NCI-H2227 (cell line): ENCODE measurements around the gene ZNF652.
"Not testable (repeated sequence)": the region's sequence is repeated elsewhere in the genome, so short reads cannot be mapped to it uniquely, and the experiment has no call there.

Experiments
- DNase-seq: peaks from one replicate; lab custom pipeline; 2025; ENCODE audit not compliant: unreplicated experiment; lab: John Stamatoyannopoulos, UW

Gene ZNF652

DNA sequence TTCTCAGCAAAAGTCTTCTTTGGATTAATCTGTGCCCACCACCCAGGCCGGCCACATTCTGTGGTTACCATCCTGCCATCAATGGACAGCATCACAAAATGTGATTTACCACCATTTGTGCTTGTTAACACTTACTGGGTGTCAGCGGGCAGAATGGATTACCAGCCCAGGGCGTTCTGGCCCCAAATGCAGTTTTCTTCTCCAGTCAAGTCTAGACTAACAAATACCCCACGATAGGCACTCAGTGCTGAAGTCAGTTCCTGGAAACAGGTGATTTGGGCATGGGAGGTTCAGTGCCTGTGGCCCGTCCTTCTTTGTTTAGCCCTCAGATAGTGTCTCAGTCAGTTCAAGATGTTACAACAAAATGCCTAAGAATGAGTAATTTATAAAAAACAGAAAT is 92.7 kb downstream of the ZNF652 start:
- DNase-seq, result no peak

DNA sequence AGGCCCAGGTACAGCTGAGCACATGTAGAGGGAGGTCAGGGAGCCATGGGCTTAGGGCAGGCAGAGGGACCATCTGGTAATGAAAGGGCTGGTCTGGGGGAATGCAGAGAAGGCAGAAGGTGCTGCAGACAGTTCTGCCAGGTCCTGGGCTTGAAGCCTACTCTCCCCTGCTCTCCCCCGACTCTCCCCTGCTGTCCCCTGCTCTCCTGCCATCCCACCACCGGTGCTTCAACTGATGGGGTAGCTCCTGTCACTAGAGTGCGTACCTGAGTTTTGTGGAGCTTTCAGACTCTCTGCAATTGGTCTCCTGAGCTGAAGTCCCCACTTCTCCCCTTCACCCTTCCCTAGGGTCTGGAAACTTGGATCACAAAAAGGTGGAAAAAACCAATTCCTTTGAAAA is 94.1 kb downstream of the ZNF652 start:
- no peak for DNase-seq

DNA sequence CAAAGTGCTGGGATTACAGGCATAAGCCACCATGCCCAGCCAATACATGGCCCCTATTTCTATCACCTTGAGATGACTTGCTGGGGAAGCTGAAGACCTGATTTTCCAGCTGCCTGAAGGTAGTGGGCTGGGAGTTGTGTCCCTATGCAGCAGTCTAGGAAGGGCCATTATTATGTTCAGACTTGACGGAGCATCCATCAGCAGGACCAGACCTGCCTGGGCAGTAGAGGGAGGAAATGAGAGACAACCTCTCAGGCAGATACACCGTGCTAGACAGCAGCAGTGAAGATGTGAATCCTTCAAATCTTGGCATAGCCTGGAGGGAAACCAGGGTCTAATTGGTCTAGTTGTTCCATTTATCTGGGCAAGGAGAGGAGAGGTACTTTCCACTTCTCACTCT is 95.8 kb downstream of the ZNF652 start:
- DNase-seq, result no peak

DNA sequence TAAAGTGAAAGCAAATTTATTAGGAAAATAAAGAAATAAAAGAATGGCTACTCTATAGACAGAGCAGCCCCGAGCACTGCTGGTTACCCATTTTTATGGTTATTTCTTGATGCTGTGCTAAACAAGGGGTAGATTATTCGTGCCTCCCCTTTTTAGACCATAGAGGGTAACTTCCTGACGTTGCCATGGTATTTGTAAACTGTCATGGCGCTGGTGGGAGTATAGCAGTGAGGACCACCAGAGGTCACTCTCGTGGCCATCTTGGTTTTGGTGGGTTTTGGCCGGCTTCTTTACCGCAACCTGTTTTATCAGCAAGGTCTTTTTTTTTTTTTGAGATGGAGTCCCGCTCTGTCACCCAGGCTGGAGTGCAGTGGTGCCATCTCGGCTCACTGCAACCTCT is 100.5 kb downstream of the ZNF652 start:
- not testable (repeated sequence) for DNase-seq

DNA sequence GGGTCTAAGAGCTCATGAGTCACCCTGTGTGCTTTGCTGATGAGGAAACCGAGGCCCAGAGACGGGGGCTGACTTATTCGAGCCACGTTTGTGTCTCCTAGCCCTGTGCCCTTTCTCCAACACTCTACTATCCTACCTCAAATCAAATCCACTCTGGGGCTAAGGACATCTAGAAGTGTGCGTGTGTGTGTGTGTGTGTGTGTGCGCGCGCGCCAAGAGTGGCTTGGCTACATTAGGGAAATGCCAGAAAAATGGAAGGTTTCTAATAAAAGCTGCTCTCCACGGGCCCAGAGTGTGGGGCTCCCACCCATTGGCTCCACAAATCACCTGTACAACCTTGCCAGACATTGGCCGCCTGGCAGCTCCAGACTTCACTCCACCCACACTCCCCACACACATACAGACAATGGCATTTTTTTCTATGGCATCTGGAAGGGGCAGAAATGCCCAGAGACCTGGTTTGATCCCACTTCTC is 101.2 kb downstream of the ZNF652 start:
- DNase-seq, result no peak

DNA sequence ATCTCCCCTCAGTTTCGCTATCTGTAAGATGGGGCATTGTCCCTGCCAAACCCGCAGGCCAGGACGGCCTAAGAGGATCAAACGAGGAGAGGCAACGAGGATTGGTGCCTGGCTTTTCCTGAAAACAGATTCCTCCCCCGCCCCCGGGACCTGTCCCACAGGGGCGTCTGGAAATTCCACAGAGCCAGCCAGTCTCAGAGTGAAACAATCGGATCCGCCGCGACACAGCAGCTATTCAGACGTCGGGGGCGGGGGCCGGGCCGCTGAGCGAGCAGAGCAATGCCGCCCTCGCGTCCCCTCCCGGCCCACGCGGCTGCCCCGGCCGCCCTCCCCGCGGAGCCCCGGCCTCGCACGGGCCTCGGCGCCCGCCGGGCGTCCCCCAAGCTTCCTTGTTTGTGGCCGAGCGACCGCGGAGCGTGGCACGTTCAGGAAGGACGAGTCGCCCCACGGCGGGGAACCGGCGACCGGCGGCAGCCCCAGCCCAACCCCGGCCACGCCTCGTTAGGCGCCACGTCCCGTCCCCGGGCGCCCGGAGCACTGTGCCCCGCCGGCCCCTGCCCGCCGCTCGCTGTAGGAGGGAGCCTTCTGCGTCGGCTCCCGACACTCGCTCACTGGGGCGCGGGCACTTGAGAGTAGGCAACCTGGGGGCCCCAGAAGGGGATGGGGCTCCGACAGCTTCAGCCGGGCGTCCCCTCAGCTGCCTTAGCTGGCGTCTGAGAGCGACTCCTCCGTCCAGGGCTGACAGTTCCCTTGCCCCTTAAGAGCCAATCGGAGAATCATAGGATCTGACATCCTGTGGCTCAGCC is 101.8 kb downstream of the ZNF652 start:
- peak; percentile 45 for DNase-seq

DNA sequence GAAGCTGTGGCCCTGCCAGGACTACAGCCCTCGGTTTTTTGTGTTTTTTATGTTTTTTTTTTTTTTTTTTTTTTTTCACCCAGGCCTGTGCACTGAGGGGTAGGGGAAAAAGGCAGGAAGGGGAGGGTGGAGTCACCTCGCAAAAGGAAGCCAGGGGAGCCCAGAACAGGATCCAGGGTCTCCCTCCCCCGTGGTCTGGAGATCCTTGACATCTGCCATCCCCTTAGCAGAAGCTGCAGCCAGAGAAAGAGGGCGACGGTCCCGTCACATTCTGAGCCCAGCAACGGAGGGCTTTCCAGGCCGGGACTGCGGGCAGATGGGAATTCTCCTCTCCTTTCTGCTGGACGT is 102.4 kb downstream of the ZNF652 start:
- DNase-seq, result no peak

DNA sequence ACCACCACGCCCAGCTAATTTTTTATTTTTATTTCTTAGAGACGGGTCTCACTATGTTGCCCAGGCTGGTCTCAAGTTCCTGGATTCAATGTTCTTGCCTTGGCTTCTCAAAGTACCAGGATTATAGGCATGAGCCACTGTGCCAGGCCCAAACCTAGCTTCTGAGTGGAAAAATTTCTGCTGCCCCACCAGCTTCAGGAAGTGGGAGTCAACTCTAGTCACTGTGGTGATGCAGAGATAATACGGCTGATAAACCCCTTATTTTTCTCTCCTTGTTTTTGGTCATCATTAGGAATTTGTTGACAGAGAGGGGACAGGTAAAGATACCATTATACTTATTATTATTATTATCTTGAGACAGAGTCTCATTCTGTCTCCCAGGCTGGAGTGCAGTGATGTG is 103.7 kb downstream of the ZNF652 start:
- DNase-seq, result no peak

DNA sequence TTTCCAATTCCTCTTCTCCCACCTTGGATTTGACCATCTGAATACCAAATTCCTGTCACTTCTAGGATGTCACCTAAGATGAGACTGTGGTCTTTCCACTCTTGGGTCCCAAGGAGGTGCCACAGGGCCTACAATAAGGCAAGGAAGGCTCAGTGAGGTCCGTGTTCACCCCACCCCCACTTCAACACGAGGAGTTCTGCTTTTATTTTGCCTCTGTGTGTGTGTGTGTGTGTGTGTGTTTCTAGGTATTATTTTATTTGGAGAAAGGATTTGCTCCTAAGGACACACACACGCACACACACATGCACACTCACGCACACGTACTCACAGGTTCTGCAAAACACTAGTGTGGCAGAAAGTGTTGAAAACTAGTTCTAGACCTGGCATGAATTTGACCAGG is 106.9 kb downstream of the ZNF652 start:
- DNase-seq, result no peak

DNA sequence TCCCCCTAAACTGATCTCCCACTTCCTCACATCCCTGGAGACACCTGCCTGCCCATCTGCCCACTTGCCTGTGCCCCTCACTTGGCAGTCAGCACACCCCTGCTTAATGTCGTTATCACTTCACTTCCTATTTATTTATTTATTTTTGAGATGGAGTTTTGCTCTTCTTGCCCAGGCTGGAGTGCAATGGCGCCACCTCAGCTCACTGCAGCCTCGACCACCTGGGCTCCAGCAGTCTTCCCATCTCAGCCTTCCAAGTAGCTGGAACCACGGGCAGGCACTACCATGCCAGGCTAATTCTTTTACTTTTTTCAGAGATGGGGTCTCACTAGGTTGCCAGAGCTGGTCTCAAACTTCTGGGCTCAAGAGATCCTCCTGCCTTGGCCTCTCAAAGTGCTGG is 108.0 kb downstream of the ZNF652 start:
- DNase-seq, result no peak

DNA sequence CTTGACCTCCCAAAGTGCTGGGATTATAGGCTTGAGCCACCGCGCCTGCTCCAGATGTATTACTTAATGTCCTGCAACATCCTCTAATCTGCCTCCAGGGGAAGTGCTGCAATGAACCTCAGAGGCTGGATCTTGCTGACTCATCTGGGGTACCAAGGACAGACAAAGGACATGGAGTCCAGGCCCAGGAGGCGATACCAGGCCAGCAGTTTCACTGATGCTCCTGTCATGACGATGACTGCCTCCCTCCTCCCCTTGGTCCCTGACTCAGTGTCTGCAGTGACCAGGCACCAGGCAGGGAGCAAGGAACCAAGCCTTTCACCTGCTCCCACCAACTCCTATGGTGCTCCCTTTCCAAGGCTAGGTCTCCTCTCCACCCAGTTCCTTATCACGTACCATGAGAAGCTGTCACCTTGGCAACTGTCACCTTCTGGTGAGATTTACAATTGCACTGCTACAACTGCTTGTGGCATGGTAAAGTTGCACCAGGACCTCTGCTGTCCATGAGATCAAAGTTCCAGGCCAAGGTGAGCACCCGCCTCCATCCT is 109.8 kb downstream of the ZNF652 start:
- no peak for DNase-seq

DNA sequence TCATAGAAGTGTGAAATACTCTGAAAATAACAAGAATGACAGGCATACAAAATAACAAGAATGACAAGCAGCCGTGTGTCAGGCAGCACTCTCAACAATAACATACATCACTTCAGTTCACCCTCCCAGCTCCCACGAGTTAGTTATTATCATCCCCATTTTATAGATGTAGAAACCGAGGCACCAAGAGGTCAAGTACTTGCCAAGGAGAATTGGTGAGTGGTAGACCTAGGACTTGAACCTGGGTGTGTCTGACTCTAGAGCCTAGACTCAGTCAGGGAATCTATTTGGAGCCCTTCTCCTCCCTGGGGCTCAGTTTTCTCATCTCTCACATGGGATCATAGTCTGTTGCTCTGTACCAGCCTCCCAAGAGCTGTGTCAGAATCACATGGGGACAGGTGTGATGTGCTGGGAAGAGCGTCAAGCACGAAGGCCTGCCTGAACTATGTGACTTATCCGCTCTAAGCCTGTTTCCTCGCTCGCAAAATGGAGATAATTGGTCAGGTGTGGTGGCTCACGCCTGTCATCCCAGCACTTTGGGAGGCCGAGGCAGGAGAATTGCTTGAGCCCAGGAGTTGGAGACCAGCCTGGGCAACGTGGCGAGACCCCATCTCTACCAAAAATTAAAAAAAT is 112.0 kb downstream of the ZNF652 start:
- DNase-seq, result no peak

DNA sequence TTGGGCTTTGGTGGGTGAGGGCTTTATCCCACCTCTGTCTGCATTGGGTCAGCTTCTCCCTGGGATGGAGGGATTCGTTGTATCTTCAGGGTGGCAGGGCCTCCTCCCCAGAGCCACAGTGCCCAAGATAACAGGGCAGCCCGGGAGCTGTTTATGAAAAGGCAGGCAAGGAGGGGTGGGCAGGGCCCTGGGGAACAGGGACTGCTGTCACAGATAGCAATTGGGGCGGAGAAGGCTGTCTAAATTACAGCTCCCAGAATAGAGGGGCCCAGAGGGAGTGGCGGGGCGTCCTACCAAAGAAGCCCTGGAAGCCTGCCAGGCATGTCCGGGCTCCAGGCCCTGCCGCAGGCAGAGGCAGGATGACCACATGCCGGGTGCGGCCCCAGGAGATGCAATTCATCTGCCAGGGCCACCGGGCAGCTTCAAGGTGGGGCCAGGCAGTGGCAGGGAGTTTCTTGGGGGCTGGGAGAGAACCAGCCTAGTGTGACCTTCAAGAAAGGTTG is 112.7 kb downstream of the ZNF652 start:
- peak; percentile 69 for DNase-seq

DNA sequence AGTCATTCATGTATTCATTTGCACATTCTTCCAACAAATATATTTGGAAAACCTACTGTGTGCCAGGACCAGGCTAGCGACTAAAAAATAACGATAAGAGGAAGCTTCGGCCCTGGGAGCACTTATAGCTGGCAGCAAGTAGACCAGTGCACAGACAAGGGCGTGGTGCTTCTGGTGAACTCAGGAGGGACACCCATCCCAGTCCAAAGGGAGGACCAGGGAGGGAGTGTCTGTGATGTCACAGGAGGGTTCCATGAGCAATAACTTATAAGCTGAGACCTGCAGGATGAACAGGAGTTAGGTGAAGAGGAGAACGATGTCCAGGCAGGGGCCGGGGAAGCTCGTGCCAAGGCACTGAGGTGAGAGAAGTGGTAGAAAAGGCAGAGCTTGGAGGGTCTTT is 114.1 kb downstream of the ZNF652 start:
- no peak for DNase-seq

DNA sequence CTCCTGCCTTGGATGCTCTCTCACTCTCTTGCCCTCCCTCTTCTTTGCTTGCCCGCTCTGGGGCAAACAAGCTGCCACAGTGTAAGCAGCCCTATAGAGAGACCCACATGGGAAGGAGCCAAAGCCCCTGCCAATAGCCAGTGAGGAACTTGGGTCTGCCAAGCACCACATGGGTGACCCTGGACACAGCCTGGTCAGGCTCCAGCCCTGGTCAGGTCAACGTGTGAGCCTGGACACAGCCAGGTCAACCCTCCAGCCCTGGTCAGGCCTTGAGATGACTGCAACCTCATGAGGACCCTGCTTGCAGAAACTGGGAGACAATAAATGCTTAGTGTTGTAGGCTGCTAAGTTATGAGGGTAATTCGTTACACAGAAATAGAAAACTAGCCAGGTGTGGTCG is 117.2 kb downstream of the ZNF652 start:
- DNase-seq, result no peak
